Epithelial cell of esophagus (primary cell): ENCODE results near the gene GOLGA8J.

Experiments
- DNase-seq: peaks from one replicate; pipeline ENCODE4 v3.0.0; 2010; ENCODE audit warnings: low read depth
- H3K4me3 ChIP-seq: 2 replicates; pipeline ENCODE4 v1.5.1; 2011; ENCODE audit warnings: mild to moderate bottlenecking, low read length, control low read depth
- TF ChIP-seq, protein P1 (sequence below): IDR thresholded peaks from 2 replicates; pipeline ENCODE4 v1.5.1; 2011; ENCODE audit warnings: low read depth, mild to moderate bottlenecking, low read length, control low read depth, inconsistent platforms; ENCODE audit not compliant: insufficient read depth; ENCODE audit errors: missing control alignments

The GOLGA8J gene

DNA sequence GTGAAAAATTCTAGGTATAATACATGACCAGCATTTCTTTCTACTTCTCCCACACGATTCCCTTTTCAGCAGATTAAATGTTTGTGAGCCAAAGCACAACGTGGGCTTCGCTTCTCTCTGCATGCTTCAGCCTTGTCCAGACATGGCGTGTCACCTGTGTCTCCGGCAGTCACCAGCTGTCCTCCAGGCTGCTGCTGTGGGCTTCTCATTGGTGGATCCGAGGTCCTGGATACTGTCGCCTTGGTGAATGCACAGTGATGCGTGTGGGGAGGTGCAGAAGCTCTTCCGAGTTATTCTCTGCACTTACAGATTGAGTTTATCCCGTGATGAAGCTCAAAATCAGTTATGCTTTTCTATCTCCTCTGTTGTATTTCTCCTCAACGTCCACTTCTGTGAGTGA, 23.0 kb upstream of the GOLGA8J start:
- DNase-seq, result no peak
- TF ChIP-seq, protein P1, sequence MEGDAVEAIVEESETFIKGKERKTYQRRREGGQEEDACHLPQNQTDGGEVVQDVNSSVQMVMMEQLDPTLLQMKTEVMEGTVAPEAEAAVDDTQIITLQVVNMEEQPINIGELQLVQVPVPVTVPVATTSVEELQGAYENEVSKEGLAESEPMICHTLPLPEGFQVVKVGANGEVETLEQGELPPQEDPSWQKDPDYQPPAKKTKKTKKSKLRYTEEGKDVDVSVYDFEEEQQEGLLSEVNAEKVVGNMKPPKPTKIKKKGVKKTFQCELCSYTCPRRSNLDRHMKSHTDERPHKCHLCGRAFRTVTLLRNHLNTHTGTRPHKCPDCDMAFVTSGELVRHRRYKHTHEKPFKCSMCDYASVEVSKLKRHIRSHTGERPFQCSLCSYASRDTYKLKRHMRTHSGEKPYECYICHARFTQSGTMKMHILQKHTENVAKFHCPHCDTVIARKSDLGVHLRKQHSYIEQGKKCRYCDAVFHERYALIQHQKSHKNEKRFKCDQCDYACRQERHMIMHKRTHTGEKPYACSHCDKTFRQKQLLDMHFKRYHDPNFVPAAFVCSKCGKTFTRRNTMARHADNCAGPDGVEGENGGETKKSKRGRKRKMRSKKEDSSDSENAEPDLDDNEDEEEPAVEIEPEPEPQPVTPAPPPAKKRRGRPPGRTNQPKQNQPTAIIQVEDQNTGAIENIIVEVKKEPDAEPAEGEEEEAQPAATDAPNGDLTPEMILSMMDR, result no peak
- H3K4me3 ChIP-seq, result no peak overlapping the region

DNA sequence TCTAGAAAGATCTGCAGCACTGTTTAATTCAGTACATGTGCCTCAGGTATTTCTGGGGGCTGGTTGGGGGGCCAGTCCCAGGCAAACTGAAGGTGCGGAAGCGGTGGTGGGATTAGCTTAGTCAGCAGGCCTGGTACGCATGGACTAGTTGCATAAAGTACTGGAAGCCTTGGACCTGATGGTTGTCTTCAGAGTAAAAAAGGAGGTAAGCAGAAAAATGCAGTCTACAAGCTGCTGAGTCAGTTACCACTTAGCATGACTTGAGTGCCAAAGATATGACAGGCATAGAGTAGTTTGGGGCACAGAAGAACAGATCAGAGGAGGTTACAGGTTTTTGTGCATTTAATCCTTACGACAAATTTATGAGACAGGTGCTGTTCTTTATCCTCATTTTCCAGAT, 19.9 kb upstream of the GOLGA8J start:
- no peak for DNase-seq
- TF ChIP-seq, protein P1, result no peak
- H3K4me3 ChIP-seq, result no peak overlapping the region

DNA sequence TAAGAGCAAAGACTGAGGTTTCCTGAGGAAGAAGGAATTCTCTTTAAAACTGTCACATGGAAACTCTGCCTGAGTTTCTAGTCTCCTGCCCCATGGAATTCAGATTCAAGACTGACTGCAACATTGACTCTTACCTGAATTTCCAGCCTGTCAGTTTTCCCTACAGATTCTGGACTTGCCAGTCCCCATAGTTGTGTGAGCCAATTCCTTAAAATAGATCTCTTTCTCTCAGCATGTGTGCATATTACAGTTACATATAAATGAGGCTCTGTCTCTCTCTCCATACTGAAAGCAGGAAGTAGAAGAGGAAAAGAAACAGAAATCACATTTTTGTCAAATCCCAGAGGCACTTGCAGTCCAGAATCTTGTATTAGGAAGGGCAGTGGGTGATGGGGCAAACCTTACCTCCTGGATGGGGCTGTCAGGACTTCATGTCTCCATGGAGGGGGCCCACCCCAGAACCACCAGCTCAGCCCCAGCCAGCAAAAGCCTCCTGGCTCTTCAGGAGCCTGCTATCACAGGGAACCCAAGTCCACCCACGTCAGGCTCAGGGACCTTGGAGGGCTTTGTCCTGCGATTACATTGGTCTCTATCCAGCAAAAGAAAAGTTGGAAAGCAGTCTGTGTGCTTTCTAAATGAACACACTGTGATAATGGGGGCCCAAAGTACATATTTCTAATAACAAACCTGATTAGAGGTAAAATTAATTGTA, 18.8 kb upstream of the GOLGA8J start:
- TF ChIP-seq, protein P1, result no peak
- H3K4me3 ChIP-seq, result no peak overlapping the region
- DNase-seq, result no peak

DNA sequence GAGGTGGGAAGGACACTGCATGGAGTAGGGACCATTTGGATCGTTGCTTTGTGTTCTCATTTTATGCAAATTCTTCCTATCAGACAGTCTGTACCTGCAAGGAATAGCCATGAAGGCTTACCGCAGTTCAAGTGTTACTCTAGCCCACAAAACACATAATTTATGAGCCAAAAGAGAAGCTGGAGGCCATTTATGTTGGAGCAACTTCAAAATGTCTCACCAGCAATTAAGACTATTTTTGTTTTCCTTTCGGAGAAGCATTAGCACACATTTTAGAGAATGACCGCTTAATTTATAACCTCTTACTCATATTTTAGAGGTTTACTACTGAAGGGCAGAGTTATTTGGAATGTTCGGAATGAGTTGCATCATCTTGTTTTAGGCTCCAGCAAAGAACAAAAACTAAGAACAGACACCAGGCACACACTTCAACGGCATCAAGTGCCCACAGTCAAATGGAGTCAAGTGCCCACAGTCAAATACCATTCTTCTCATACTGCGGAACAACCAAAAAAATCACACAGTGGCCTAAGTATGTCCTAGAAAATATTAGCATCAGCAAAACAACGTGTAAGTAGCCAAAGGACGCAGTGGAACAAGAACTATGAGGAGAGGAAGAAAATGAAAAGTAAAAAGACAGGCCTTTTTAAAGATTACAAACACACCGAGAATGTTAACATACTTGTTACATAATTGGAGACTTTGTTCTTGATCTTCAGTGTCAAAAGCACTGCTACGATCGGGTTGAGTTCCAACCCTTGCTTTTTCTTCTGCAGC, 17.5 kb upstream of the GOLGA8J start:
- DNase-seq, result peak; percentile 48
- no peak overlapping the region for H3K4me3 ChIP-seq
- TF ChIP-seq, protein P1, result no peak

DNA sequence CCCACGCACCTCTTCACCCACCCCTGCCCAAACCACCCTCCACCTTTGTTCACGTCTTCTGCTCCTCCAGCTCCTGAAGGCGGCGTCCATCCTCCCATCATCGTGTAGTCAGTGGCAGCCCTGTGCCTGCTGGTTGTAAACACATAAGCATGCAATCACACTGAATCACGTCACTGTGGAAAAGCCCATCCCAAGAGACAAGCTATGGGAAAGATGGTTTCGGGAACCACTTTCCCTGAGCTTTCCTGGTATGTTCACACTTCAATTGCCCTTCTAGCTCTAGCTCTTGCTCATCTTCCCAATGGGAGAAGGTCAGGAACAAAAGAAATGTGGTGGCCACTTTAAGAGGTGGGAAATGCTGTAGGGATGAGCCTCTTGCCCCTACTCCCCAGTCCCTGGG, 14.4 kb upstream of the GOLGA8J start:
- TF ChIP-seq, protein P1, result no peak
- no peak overlapping the region for H3K4me3 ChIP-seq
- no peak for DNase-seq

DNA sequence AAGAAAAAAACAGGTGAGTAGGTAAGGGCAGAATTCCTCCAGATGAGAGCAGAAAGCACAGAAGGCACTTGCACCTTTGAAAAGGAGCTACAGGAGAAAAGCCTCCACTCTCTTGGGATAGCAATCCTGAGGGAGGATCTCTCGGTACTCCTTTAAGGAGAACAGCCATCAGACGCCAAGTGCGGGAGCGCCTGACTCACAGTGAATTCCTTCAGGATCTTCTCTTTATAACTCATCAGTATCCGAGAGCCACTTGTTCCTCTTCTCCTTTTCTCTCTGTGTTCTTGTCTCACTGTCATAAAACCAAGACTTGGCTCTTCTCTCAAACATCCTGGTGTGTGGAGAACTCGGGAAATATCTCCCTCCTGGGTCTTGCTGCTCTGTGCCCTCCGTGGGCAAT, 10.1 kb upstream of the GOLGA8J start:
- H3K4me3 ChIP-seq, result no peak overlapping the region
- no peak for DNase-seq
- TF ChIP-seq, protein P1, result no peak
